NK-92 (cell line): Measurements from ENCODE around the gene MUC5B.
"Not testable (repeated sequence)": the region's sequence is repeated elsewhere in the genome, so short reads cannot be mapped to it uniquely, and the experiment has no call there.

Source experiments
- DNase-seq: peaks from one replicate; lab custom pipeline; 2025; ENCODE audit not compliant: unreplicated experiment; lab: John Stamatoyannopoulos, UW

The MUC5B gene

GRCh38 chr11:1222491-1223345 lies at the start of gene MUC5B:
Gene MUC5B, plus strand, starts transcription at chr11:1223066. Its CDS starts 58 bp downstream, at chr11:1223124.
- DNase-seq = no peak

GRCh38 chr11:1173396-1173795 lies 49.5 kb upstream of the MUC5B start:
- not testable (repeated sequence) for DNase-seq

GRCh38 chr11:1174441-1175370 lies 48.2 kb upstream of the MUC5B start:
- no peak for DNase-seq

GRCh38 chr11:1175461-1176223 lies 47.2 kb upstream of the MUC5B start:
- DNase-seq = no peak

- DNase-seq = no peak
Observed at GRCh38 chr11:1176224-1177019, 46.4 kb upstream of the MUC5B start.

GRCh38 chr11:1177020-1177770 lies 45.7 kb upstream of the MUC5B start:
- no peak for DNase-seq

- DNase-seq = no peak
Observed at GRCh38 chr11:1177771-1178090, 45.1 kb upstream of the MUC5B start.

- DNase-seq = no peak
Observed at GRCh38 chr11:1178201-1178885, 44.5 kb upstream of the MUC5B start.

- no peak for DNase-seq
Observed at GRCh38 chr11:1178906-1179305, 44.0 kb upstream of the MUC5B start.

GRCh38 chr11:1179641-1180040 lies 43.2 kb upstream of the MUC5B start:
- no peak for DNase-seq

- no peak for DNase-seq
Observed at GRCh38 chr11:1180171-1180570, 42.7 kb upstream of the MUC5B start.

GRCh38 chr11:1180947-1181391 lies 41.9 kb upstream of the MUC5B start:
- no peak for DNase-seq

GRCh38 chr11:1181420-1181819 lies 41.4 kb upstream of the MUC5B start:
- DNase-seq = no peak

GRCh38 chr11:1181853-1182535 lies 40.9 kb upstream of the MUC5B start:
- DNase-seq = no peak

GRCh38 chr11:1184139-1184538 lies 38.7 kb upstream of the MUC5B start:
- DNase-seq = not testable (repeated sequence)

- DNase-seq = not testable (repeated sequence)
Observed at GRCh38 chr11:1188451-1189130, 34.3 kb upstream of the MUC5B start.

GRCh38 chr11:1189816-1190215 lies 33.0 kb upstream of the MUC5B start:
- not testable (repeated sequence) for DNase-seq
